Sigmoid colon (tissue), 4 donors: ENCODE measurements around the gene PODXL2.

ENCODE experiments used
- EP300 ChIP-seq, 4 donors: sonication (generic); formaldehyde crosslinking; IDR thresholded peaks; one replicate each; pipeline ENCODE4 v1.6.1; 2017; ENCODE audit warnings: antibody characterized with exemption in 4 of 4
- POLR2A ChIP-seq, 2 donors: fragments of 450-650 bp; IDR thresholded peaks; one replicate each; pipeline ENCODE4 v1.6.1; 2016; ENCODE audit warnings: antibody characterized with exemption in 2 of 2, mild to moderate bottlenecking in 2 of 2, moderate library complexity in 2 of 2
- POLR2AphosphoS5 ChIP-seq, 4 donors: sonication (generic); formaldehyde crosslinking; IDR thresholded peaks; one replicate each; pipeline ENCODE4 v1.6.1; 2017; ENCODE audit warnings: antibody characterized with exemption in 4 of 4

- no peak for TF ChIP-seq EP300 (IDR thresholded peaks at IDR 0.05)
- TF ChIP-seq POLR2A (IDR thresholded peaks at IDR 0.05) = no peak
- TF ChIP-seq POLR2AphosphoS5 (IDR thresholded peaks at IDR 0.05) = peak in 3 of 4 donors; percentile 10 to 16 (median 15)
Observed at GRCh38 chr3:127694467-127695215, 65.7 kb downstream of the PODXL2 start.
